ENCODE measurements around the gene ARID4B.

DNA sequence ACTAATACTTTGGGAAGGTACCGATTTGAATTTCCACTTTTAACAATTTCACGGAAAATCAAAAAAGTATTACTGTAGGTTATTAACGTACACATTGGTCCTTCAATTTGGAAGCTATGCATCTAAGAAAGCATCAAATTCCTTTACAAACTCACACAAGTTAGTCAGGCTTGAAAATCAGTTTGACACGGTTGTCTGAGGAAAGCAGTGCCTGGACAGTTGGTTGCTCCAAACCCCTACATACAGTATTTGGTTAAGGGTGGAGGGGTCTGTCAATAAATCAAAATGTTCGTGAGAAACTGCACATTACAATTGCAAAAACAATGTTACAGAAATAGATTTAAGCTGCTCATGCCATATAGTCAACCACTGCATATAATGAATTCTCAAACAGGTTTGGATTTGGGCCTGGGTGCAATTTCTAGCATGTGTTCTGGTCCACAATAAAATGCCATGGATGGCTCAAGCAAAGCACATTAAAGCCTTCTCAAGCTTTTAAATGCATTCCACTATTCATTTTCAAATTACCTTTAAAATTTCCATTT lies 147.0 kb downstream of the ARID4B start:
- no peak for TF ChIP-seq CTCF (IDR thresholded peaks at IDR 0.05 in 4 of 5, conservative IDR thresholded peaks at IDR 0.05 in 1 of 5)
- no peak for TF ChIP-seq POLR2A (IDR thresholded peaks at IDR 0.05)
